Natural killer cell (primary cell): ENCODE measurements around the gene TFIP11. TPM values are rescaled to one million over a fixed set of nuclear protein-coding genes. Genes with fewer than 3 reads are reported as not detected.

Source experiments
- ATAC-seq, 3 donors: fragments of 150-1000 bp in 2 of 3; fragments of 200-7000 bp in 1 of 3; cut with Tn5 transposase; 1 replicate in 1 of 3; 2 replicates in 2 of 3; pipeline ENCODE4 v1.10.0; 2021; ENCODE audit warnings: mild to moderate bottlenecking in 2 of 3, moderate library complexity in 2 of 3
- DNase-seq, 2 donors: peaks; one replicate each; pipeline versions ENCODE4 v3.0.0 to v3.0.0-alpha.2; 2013 to 2021; ENCODE audit warnings: mixed read lengths in 1 of 2
- H3K27ac ChIP-seq: one replicate; pipeline ENCODE4 v1.5.1; 2013; ENCODE audit warnings: mild to moderate bottlenecking, low read length
- H3K27me3 ChIP-seq: one replicate; pipeline ENCODE4 v1.6.1; 2013; ENCODE audit warnings: low read length; ENCODE audit not compliant: control insufficient read depth, insufficient read depth
- H3K36me3 ChIP-seq: one replicate; pipeline ENCODE4 v1.6.1; 2013; ENCODE audit warnings: low read length; ENCODE audit not compliant: control insufficient read depth, insufficient read depth
- H3K4me1 ChIP-seq: one replicate; pipeline ENCODE4 v1.6.1; 2013; ENCODE audit warnings: low read length; ENCODE audit not compliant: control insufficient read depth, insufficient read depth
- H3K4me3 ChIP-seq: one replicate; pipeline ENCODE4 v1.5.1; 2013; ENCODE audit warnings: low read length
- H3K9me3 ChIP-seq: one replicate; pipeline ENCODE4 v1.6.1; 2013; ENCODE audit warnings: low read length; ENCODE audit not compliant: control insufficient read depth, insufficient read depth
- H3K27ac Mint-ChIP-seq, 2 donors: one replicate each; pipeline ENCODE4 v1.8.0; 2022; ENCODE audit warnings: mild to moderate bottlenecking in 2 of 2, mixed read lengths in 2 of 2, moderate library complexity in 1 of 2
- H3K27me3 Mint-ChIP-seq, 2 donors: one replicate each; pipeline ENCODE4 v1.8.0; 2022; ENCODE audit warnings: low read depth in 2 of 2, mixed read lengths in 2 of 2
- H3K36me3 Mint-ChIP-seq: one replicate; pipeline ENCODE4 v1.8.0; 2022; ENCODE audit warnings: mixed read lengths
- H3K4me1 Mint-ChIP-seq, 2 donors: one replicate each; pipeline ENCODE4 v1.8.0; 2022; ENCODE audit warnings: mixed read lengths in 2 of 2
- H3K4me3 Mint-ChIP-seq: one replicate; pipeline ENCODE4 v1.8.0; 2022; ENCODE audit warnings: mild to moderate bottlenecking, moderate library complexity, mixed read lengths
- H3K9me3 Mint-ChIP-seq, 2 donors: one replicate each; pipeline ENCODE4 v1.8.0; 2022; ENCODE audit warnings: mixed read lengths in 2 of 2
- CTCF ChIP-seq: fragments of 200-600 bp; IDR thresholded peaks from one replicate; pipeline ENCODE4 v1.8.0; 2022; ENCODE audit warnings: antibody characterized with exemption
- WGBS: methylation state at CpG from one replicate; pipeline ENCODE4 v1.1.7; 2013; ENCODE audit warnings: missing lambda C conversion rate; ENCODE audit not compliant: insufficient coverage; 5-methylcytosine and 5-hydroxymethylcytosine counted together
- intact Hi-C: fragments of 100-400 bp; cut with micrococcal nuclease; formaldehyde crosslinking; loops from one replicate; pipeline ENCODE4 v1.14.2; 2022
- total RNA-seq, 4 donors: library from RNA; stranded (reverse); fragments of 120-200 nt in 1 of 4; gene quantifications; one replicate each; pipeline versions ENCODE4 v1.2.3 to v1.2.4, GENCODE V29; 2013 to 2022

Gene TFIP11
- total RNA-seq, 3 donors from 2014 or later (not counting 1 experiment from before 2014, with no cell fraction given): 108 to 131 (median 124) TPM

- H3K36me3 Mint-ChIP-seq: no peaks in the 10 kb centered on the region
- H3K27me3 Mint-ChIP-seq: no peaks in the 10 kb centered on the region
- H3K27ac Mint-ChIP-seq: peak overlapping the region; percentile 95 to 98
- WGBS: 60% methylated on average over 3 of the region's 3 CpGs
- no peak for TF ChIP-seq CTCF
- Histone ChIP-seq H3K4me3 (no peak overlapping the region), H3K9me3 (no peaks in the 10 kb centered on the region), H3K27me3 (no peaks in the 10 kb centered on the region), H3K4me1 (peaks cover 12% of the 10 kb centered on the region), H3K36me3 (peaks cover 34% of the 10 kb centered on the region), H3K27ac (no peak overlapping the region)
- DNase-seq (no peak), ATAC-seq (no peak)
- intact Hi-C loops: no loop called here
- H3K4me3 Mint-ChIP-seq: peak overlapping the region; percentile 71
- peaks cover 50 to 59% of the 10 kb centered on the region in 2 donors for H3K4me1 Mint-ChIP-seq
- no peaks in the 10 kb centered on the region for H3K9me3 Mint-ChIP-seq
These were observed 26.4 kb downstream of the TFIP11 start for GRCh38 chr22:26485806-26486390.

- Mint-ChIP-seq H3K9me3 (no peaks in the 10 kb centered on the region), H3K4me1 (peaks cover 51 to 61% of the 10 kb centered on the region in 2 donors), H3K4me3 (peak overlapping the region; percentile 95), H3K27ac (peak overlapping the region; percentile 95 to 98), H3K27me3 (no peaks in the 10 kb centered on the region), H3K36me3 (no peaks in the 10 kb centered on the region)
- no peak overlapping the region for H3K4me3 ChIP-seq
- H3K36me3 ChIP-seq: peaks cover 26% of the 10 kb centered on the region
- intact Hi-C loops: no loop called here
- H3K27me3 ChIP-seq: no peaks in the 10 kb centered on the region
- 83% methylated on average over 7 of the region's 7 CpGs for WGBS
- no peaks in the 10 kb centered on the region for H3K9me3 ChIP-seq
- DNase-seq (no peak), ATAC-seq (no peak)
- peak overlapping the region; percentile 81 for H3K27ac ChIP-seq
- TF ChIP-seq CTCF: no peak
- H3K4me1 ChIP-seq: peaks cover 19% of the 10 kb centered on the region
These were observed 27.3 kb downstream of the TFIP11 start for GRCh38 chr22:26485013-26485412.

GRCh38 chr22:26484360-26484706, 27.9 kb downstream of the TFIP11 start:
- Mint-ChIP-seq H3K27ac (peak overlapping the region; percentile 95 to 98), H3K27me3 (no peaks in the 10 kb centered on the region), H3K9me3 (no peaks in the 10 kb centered on the region), H3K4me1 (peaks cover 58 to 67% of the 10 kb centered on the region in 2 donors), H3K36me3 (no peaks in the 10 kb centered on the region), H3K4me3 (peak overlapping the region; percentile 95)
- no peaks in the 10 kb centered on the region for H3K27me3 ChIP-seq
- peak overlapping the region; percentile 91 for H3K4me3 ChIP-seq
- ATAC-seq (peak; percentile 16 to 50 (median 34)), DNase-seq (peak in 1 of 2 donors; percentile 68)
- no peaks in the 10 kb centered on the region for H3K9me3 ChIP-seq
- H3K36me3 ChIP-seq: peaks cover 19% of the 10 kb centered on the region
- TF ChIP-seq CTCF: no peak
- WGBS: 13% methylated on average over 6 of the region's 6 CpGs
- peak overlapping the region; percentile 81 for H3K27ac ChIP-seq
- intact Hi-C loops: no loop called here
- H3K4me1 ChIP-seq: peaks cover 19% of the 10 kb centered on the region
